GM12891 (cell line): ENCODE measurements around the gene BACH2.

Experiments used
- POLR2A ChIP-seq: IDR thresholded peaks from 2 replicates; pipeline ENCODE4 v1.6.1; 2011; ENCODE audit warnings: low read depth, low read length, control low read depth
- POLR2AphosphoS5 ChIP-seq: IDR thresholded peaks from 2 replicates; pipeline ENCODE4 v1.6.1; 2011; ENCODE audit warnings: low read depth, low read length, control low read depth
- TAF1 ChIP-seq: IDR thresholded peaks from 2 replicates; pipeline ENCODE4 v1.6.1; 2011; ENCODE audit warnings: low read depth, low read length, control low read depth

GRCh38 chr6:89925826-89926225 is 370.8 kb downstream of the BACH2 start:
- no peak for TF ChIP-seq POLR2A
- no peak for TF ChIP-seq POLR2AphosphoS5
- TF ChIP-seq TAF1, result no peak
